H1 (cell line): ENCODE measurements around the gene FOXC2. TPM values are rescaled to one million over a fixed set of nuclear protein-coding genes. Genes with fewer than 3 reads are reported as not detected.

ENCODE experiments used
- CTCF ChIA-PET: fragments of 300-600 bp; sonication (Branson Sonifier 250); formaldehyde crosslinking; loops from one replicate; lab custom pipeline; 2021; ENCODE audit not compliant: partially characterized antibody; lab: Charles Lee
- POLR2A ChIA-PET: fragments of 300-600 bp; sonication (Branson Sonifier 250); formaldehyde crosslinking; loops from one replicate; lab custom pipeline; 2021; ENCODE audit warnings: inconsistent platforms; ENCODE audit not compliant: partially characterized antibody; lab: Charles Lee
- DNase-seq, 2 experiments: peaks; one replicate each; pipeline versions ENCODE4 v3.0.0 to v3.0.0-alpha.2; 2010 to 2022; ENCODE audit warnings: low spot score in 2 of 2, low read depth in 1 of 2, mixed read lengths in 1 of 2
- FAIRE-seq: peaks from 2 replicates; lab custom pipeline; 2011; peaks lifted over from hg19 to GRCh38; lab: Jason Lieb, UNC
- H2AFZ ChIP-seq: 2 replicates; pipeline ENCODE4 v1.8.1; 2012; ENCODE audit warnings: low read length, inconsistent platforms
- H2AK5ac ChIP-seq: 2 replicates; pipeline ENCODE4 v1.6.1; 2013; ENCODE audit warnings: low read depth, low read length
- H2BK120ac ChIP-seq: replicated peaks from 2 replicates; pipeline ENCODE3; 2013; ENCODE audit warnings: low read depth, low read length, inconsistent platforms
- H2BK12ac ChIP-seq: 2 replicates; pipeline ENCODE4 v1.6.1; 2013; ENCODE audit warnings: low read depth, low read length
- H2BK15ac ChIP-seq: 2 replicates; pipeline ENCODE4 v1.6.1; 2013; ENCODE audit warnings: low read length
- H2BK20ac ChIP-seq: 2 replicates; pipeline ENCODE4 v1.6.1; 2013; ENCODE audit warnings: low read length
- H2BK5ac ChIP-seq: 2 replicates; pipeline ENCODE4 v1.6.1; 2013; ENCODE audit warnings: low read depth, low read length
- H3K14ac ChIP-seq: 2 replicates; pipeline ENCODE4 v1.6.1; 2013; ENCODE audit warnings: inconsistent platforms; ENCODE audit not compliant: insufficient read length
- H3K18ac ChIP-seq: 2 replicates; pipeline ENCODE4 v1.6.1; 2013; ENCODE audit warnings: low read length; ENCODE audit errors: extremely low read depth
- H3K23ac ChIP-seq: 2 replicates; pipeline ENCODE4 v1.6.1; 2013; ENCODE audit warnings: inconsistent platforms; ENCODE audit not compliant: insufficient read length
- H3K23me2 ChIP-seq: 2 replicates; pipeline ENCODE4 v1.6.1; 2013; ENCODE audit warnings: low read depth, low read length
- H3K27ac ChIP-seq: 2 replicates; pipeline ENCODE4 v1.6.1; 2011; ENCODE audit warnings: low read depth, low read length, inconsistent platforms
- H3K27me3 ChIP-seq, 4 experiments: replicated peaks in 1 of 4; 1 replicate in 1 of 4; 2 replicates in 3 of 4; pipeline versions ENCODE4 v1.6.1 to v1.8.1; 2011 to 2013; ENCODE audit warnings: low read length in 3 of 4, mild to moderate bottlenecking in 3 of 4, inconsistent platforms in 2 of 4, mixed read lengths in 2 of 4, moderate library complexity in 1 of 4; ENCODE audit not compliant: control insufficient read depth in 3 of 4, insufficient read depth in 3 of 4; ENCODE audit errors: extremely low read depth in 1 of 4
- H3K36me3 ChIP-seq, 4 experiments: 2 replicates each; pipeline versions ENCODE4 v1.6.1 to v1.8.1; 2011 to 2013; ENCODE audit warnings: mild to moderate bottlenecking in 4 of 4, low read length in 3 of 4, moderate library complexity in 2 of 4, control low read depth in 1 of 4, inconsistent platforms in 1 of 4; ENCODE audit not compliant: insufficient read depth in 4 of 4, control insufficient read depth in 2 of 4
- H3K4ac ChIP-seq: replicated peaks from 2 replicates; pipeline ENCODE3; 2013; ENCODE audit warnings: low read length, low read depth, mixed read lengths, inconsistent platforms; ENCODE audit not compliant: insufficient read length
- H3K4me1 ChIP-seq, 4 experiments: replicated peaks in 1 of 4; 1 replicate in 1 of 4; 2 replicates in 3 of 4; pipeline versions ENCODE4 v1.6.1 to v1.8.1; 2011 to 2013; ENCODE audit warnings: low read length in 3 of 4, inconsistent platforms in 2 of 4, mixed read lengths in 1 of 4; ENCODE audit not compliant: insufficient read depth in 4 of 4, control insufficient read depth in 3 of 4
- H3K4me2 ChIP-seq, 2 experiments: 2 replicates each; pipeline versions ENCODE4 v1.6.1 to v1.8.1; 2011 to 2013; ENCODE audit warnings: low read depth in 2 of 2, low read length in 2 of 2, control low read depth in 1 of 2, inconsistent platforms in 1 of 2, mild to moderate bottlenecking in 1 of 2; ENCODE audit not compliant: insufficient read depth in 1 of 2
- H3K4me3 ChIP-seq, 4 experiments: fragments of 200-600, 300-600 bp in 1 of 4; sonication (generic), shearing (Covaris generic), sonication (Bioruptor Twin) in 1 of 4; 2 replicates each; pipeline versions ENCODE4 v1.5.1 to v1.8.1; 2011 to 2016; ENCODE audit warnings: low read length in 4 of 4, low read depth in 3 of 4, control low read depth in 2 of 4, inconsistent platforms in 2 of 4, mild to moderate bottlenecking in 2 of 4, mixed read lengths in 1 of 4, moderate library complexity in 1 of 4; ENCODE audit not compliant: insufficient read depth in 2 of 4; ENCODE audit errors: extremely low read depth in 1 of 4
- H3K56ac ChIP-seq: replicated peaks from 2 replicates; pipeline ENCODE3; 2013; ENCODE audit warnings: low read depth, mild to moderate bottlenecking, mixed read lengths, low read length, inconsistent platforms; ENCODE audit not compliant: insufficient read length
- H3K79me1 ChIP-seq: 2 replicates; pipeline ENCODE4 v1.6.1; 2013; ENCODE audit warnings: low read depth, low read length, control low read depth
- H3K79me2 ChIP-seq, 2 experiments: 2 replicates each; pipeline versions ENCODE4 v1.6.1 to v1.8.1; 2012 to 2013; ENCODE audit warnings: low read length in 2 of 2, mild to moderate bottlenecking in 2 of 2, inconsistent platforms in 1 of 2; ENCODE audit not compliant: insufficient read depth in 2 of 2, control insufficient read depth in 1 of 2
- H3K9ac ChIP-seq, 4 experiments: replicated peaks in 1 of 4; 1 replicate in 1 of 4; 2 replicates in 3 of 4; pipeline versions ENCODE4 v1.6.1 to v1.8.1; 2011 to 2013; ENCODE audit warnings: low read depth in 3 of 4, low read length in 3 of 4, control low read depth in 2 of 4, mild to moderate bottlenecking in 2 of 4, moderate library complexity in 2 of 4, inconsistent platforms in 1 of 4; ENCODE audit errors: extremely low read depth in 1 of 4
- H3K9me3 ChIP-seq, 2 experiments: 2 replicates each; pipeline versions ENCODE4 v1.6.1 to v1.8.1; 2012 to 2013; ENCODE audit warnings: mild to moderate bottlenecking in 2 of 2, moderate library complexity in 2 of 2, control low read depth in 1 of 2, inconsistent platforms in 1 of 2, low read depth in 1 of 2, low read length in 1 of 2, mixed read lengths in 1 of 2; ENCODE audit not compliant: insufficient read depth in 2 of 2
- H4K20me1 ChIP-seq, 2 experiments: replicated peaks in 1 of 2; 2 replicates each; pipeline versions ENCODE3 to v1.8.1; 2011 to 2013; ENCODE audit warnings: inconsistent platforms in 2 of 2, low read length in 2 of 2, mild to moderate bottlenecking in 1 of 2; ENCODE audit not compliant: insufficient read depth in 2 of 2, control insufficient read depth in 1 of 2
- H4K5ac ChIP-seq: 2 replicates; pipeline ENCODE4 v1.6.1; 2013; ENCODE audit warnings: low read length, low read depth, mixed read lengths, inconsistent platforms; ENCODE audit not compliant: insufficient read length
- H4K8ac ChIP-seq: 2 replicates; pipeline ENCODE4 v1.8.0; 2013; ENCODE audit warnings: mild to moderate bottlenecking, moderate library complexity, low read length, inconsistent platforms; ENCODE audit not compliant: insufficient read depth; ENCODE audit errors: extremely low read depth
- H4K91ac ChIP-seq: replicated peaks from 2 replicates; pipeline ENCODE3; 2013; ENCODE audit warnings: low read length, mixed read lengths, inconsistent platforms; ENCODE audit not compliant: insufficient read length
- ASH2L ChIP-seq: fragments of 200-600, 300-600 bp; sonication (generic); IDR thresholded peaks from one replicate; pipeline ENCODE4 v1.7.1; 2017; ENCODE audit warnings: low read length
- BCL11A ChIP-seq, 2 experiments: IDR thresholded peaks; one replicate each; pipeline ENCODE4 v1.6.1; 2011; ENCODE audit warnings: low read depth in 2 of 2, low read length in 2 of 2, mild to moderate bottlenecking in 2 of 2
- CHD1 ChIP-seq: IDR thresholded peaks from 2 replicates; pipeline ENCODE4 v1.6.1; 2012; ENCODE audit warnings: low read depth, low read length, improper control_type of control experiment
- EP300 ChIP-seq, 2 experiments: IDR thresholded peaks; 1 replicate in 1 of 2; 2 replicates in 1 of 2; pipeline ENCODE4 v1.6.1; 2011 to 2012; ENCODE audit warnings: low read depth in 2 of 2, low read length in 2 of 2, mild to moderate bottlenecking in 2 of 2, borderline replicate concordance in 1 of 2, inconsistent platforms in 1 of 2, moderate library complexity in 1 of 2
- KDM4A ChIP-seq: IDR thresholded peaks from one replicate; pipeline ENCODE4 v1.7.1; 2012; ENCODE audit warnings: low read depth, mild to moderate bottlenecking, moderate library complexity, low read length, inconsistent platforms; ENCODE audit not compliant: severe bottlenecking
- NANOG ChIP-seq: IDR thresholded peaks from 2 replicates; pipeline ENCODE4 v1.6.1; 2011; ENCODE audit warnings: low read length, low read depth, mild to moderate bottlenecking, inconsistent platforms; ENCODE audit not compliant: insufficient read depth, poor library complexity, severe bottlenecking
- PHF8 ChIP-seq: fragments of 200-600 bp; sonication (generic); conservative IDR thresholded peaks from 2 replicates; pipeline ENCODE4 v1.7.1; 2012; ENCODE audit warnings: low read depth, mild to moderate bottlenecking, inconsistent platforms, low read length, moderate library complexity
- RAD21 ChIP-seq, 2 experiments: IDR thresholded peaks in 1 of 2; conservative IDR thresholded peaks in 1 of 2; 2 replicates each; pipeline ENCODE4 v1.6.1; 2011; ENCODE audit warnings: low read depth in 2 of 2, low read length in 2 of 2, improper control_type of control experiment in 1 of 2, inconsistent platforms in 1 of 2, mild to moderate bottlenecking in 1 of 2, moderate library complexity in 1 of 2
- RBBP5 ChIP-seq: IDR thresholded peaks from 2 replicates; pipeline ENCODE4 v1.7.1; 2012; ENCODE audit warnings: low read depth, mild to moderate bottlenecking, inconsistent platforms, low read length, moderate library complexity, borderline replicate concordance
- SIRT6 ChIP-seq: IDR thresholded peaks from one replicate; pipeline ENCODE4 v1.7.1; 2012; ENCODE audit warnings: low read length, inconsistent platforms
- SP4 ChIP-seq: IDR thresholded peaks from 2 replicates; pipeline ENCODE4 v1.6.1; 2012; ENCODE audit warnings: low read length, inconsistent platforms
- WGBS, 2 experiments: shearing (Covaris generic) in 1 of 2; methylation state at CpG; one replicate each; pipeline versions ENCODE4 v1.1.6 to v1.1.7; 2013 to 2015; ENCODE audit warnings: low lambda C conversion rate in 2 of 2, mixed read lengths in 2 of 2, inconsistent platforms in 1 of 2, low coverage in 1 of 2, missing lambda C conversion rate in 1 of 2; ENCODE audit not compliant: insufficient replicate concordance in 2 of 2, insufficient coverage in 1 of 2, insufficient read length in 1 of 2; ENCODE audit errors: extremely low coverage in 1 of 2, missing lambda C conversion rate in 1 of 2; 5-methylcytosine and 5-hydroxymethylcytosine counted together
- polyA plus RNA-seq, 7 experiments: library from polyadenylated mRNA; depleted of rRNA in 3 of 7; stranded (reverse) in 5 of 7; unstranded in 2 of 7; fragments of >200 nt in 5 of 7; fragments of 200-250 nt in 2 of 7; gene quantifications; 1 replicate in 5 of 7; 2 replicates in 1 of 7; 4 replicates in 1 of 7; pipeline versions ENCODE4 v1.2.1 to v1.2.3, GENCODE V29; 2011 to 2013; ENCODE audit warnings: missing spikeins in 2 of 7, mixed read lengths in 2 of 7
- total RNA-seq: library from RNA; stranded (reverse); fragmentation: NEBNext Ultra II Directional; extraction: Animal tissue kit (Norgen Biotek cat#: 25700); gene quantifications from 2 replicates; pipeline ENCODE4 v1.2.1, GENCODE V29; 2021

The FOXC2 gene
- total and polyA plus RNA-seq, 2 of the 8 experiments (the other 6 are each of a cell fraction or from before 2014, with no cell fraction given), result 0.09 TPM; not detected in 1

GRCh38 chr16:86598607-86599565, 32.3 kb downstream of the FOXC2 start:
- no peak overlapping the region for H3K4me2 ChIP-seq
- H3K23me2 ChIP-seq, result no peaks in the 10 kb centered on the region
- no peak overlapping the region for H3K14ac ChIP-seq
- H2AK5ac ChIP-seq, result no peak overlapping the region
- no peaks in the 10 kb centered on the region for H3K4me1 ChIP-seq
- no peak overlapping the region for H2BK12ac ChIP-seq
- H3K79me1 ChIP-seq, result no peaks in the 10 kb centered on the region
- no peak overlapping the region for H4K5ac ChIP-seq
- WGBS, 2 experiments, result 89% methylated on average over 22 of the region's 22 CpGs; no CpG with 5 or more reads in 1 of the 2 experiments
- no peak overlapping the region for H4K91ac ChIP-seq
- no peak overlapping the region for H2BK5ac ChIP-seq
- ChIA-PET POLR2A (no interaction called here), CTCF (interaction anchor here (0.8 kb wide), 1 partner anchor 15 kb away, joined by 3 read pairs; no protein-coding TSS in a partner anchor)
- H3K9me3 ChIP-seq, result no peaks in the 10 kb centered on the region
- H3K4me3 ChIP-seq, result no peak overlapping the region
- FAIRE-seq (no peak), DNase-seq (no peak)
- no peak overlapping the region for H3K4ac ChIP-seq
- H3K23ac ChIP-seq, result no peak overlapping the region
- no peak overlapping the region for H2BK20ac ChIP-seq
- H2BK120ac ChIP-seq, result no peak overlapping the region
- no peaks in the 10 kb centered on the region for H3K36me3 ChIP-seq
- H4K20me1 ChIP-seq, result no peaks in the 10 kb centered on the region
- peaks cover 0 to 1% (median 0%) of the 10 kb centered on the region in 4 experiments; a peak in 3 of 7 replicates for H3K27me3 ChIP-seq
- no peak overlapping the region for H4K8ac ChIP-seq
- H2BK15ac ChIP-seq, result no peak overlapping the region
- H3K18ac ChIP-seq, result no peak overlapping the region
- no peak overlapping the region for H3K56ac ChIP-seq
- no peaks in the 10 kb centered on the region for H3K79me2 ChIP-seq
- no peak overlapping the region; the same call in 1 of the 2 replicates for H2AFZ ChIP-seq
- H3K9ac ChIP-seq, result no peak overlapping the region
- no peak overlapping the region for H3K27ac ChIP-seq
- TF ChIP-seq EP300 (IDR thresholded peaks at IDR 0.05; ENCODE audit: borderline replicate concordance in 1 of 2, low read depth in 2 of 2, low read length in 2 of 2) (no peak), ASH2L (no peak), RBBP5 (no peak), BCL11A (IDR thresholded peaks at IDR 0.05; ENCODE audit: low read depth in 2 of 2, low read length in 2 of 2) (no peak), SP4 (no peak), KDM4A (no peak), SIRT6 (no peak), RAD21 (IDR thresholded peaks at IDR 0.05 in 1 of 2, conservative IDR thresholded peaks at IDR 0.05 in 1 of 2; ENCODE audit: low read depth in 2 of 2, low read length in 2 of 2) (no peak), CHD1 (no peak), PHF8 (no peak), NANOG (no peak)
